SK-N-SH treated with all-trans-retinoic acid at 6 μM for 48 hours (cell line): ENCODE data around the gene CHRNA4.

Experiments used
- ATAC-seq: fragments of 200-7000 bp; cut with Tn5 transposase; 3 replicates; pipeline ENCODE4 v1.9.1; 2020; ENCODE audit warnings: mild to moderate bottlenecking, moderate library complexity
- ARNTL ChIP-seq: fragments of 450-650 bp; formaldehyde crosslinking; IDR thresholded peaks from 2 replicates; pipeline ENCODE4 v1.5.0; 2020; ENCODE audit warnings: low read depth, mild to moderate bottlenecking, moderate library complexity, borderline replicate concordance
- BACH2 ChIP-seq: fragments of 250-450 bp; sonication (Bioruptor Pico); IDR thresholded peaks from 2 replicates; pipeline ENCODE4 v1.9.0; 2021; ENCODE audit warnings: mild to moderate bottlenecking, borderline replicate concordance
- CSDC2 ChIP-seq: fragments of 250-450 bp; sonication (Bioruptor Pico); IDR thresholded peaks from 2 replicates; pipeline ENCODE4 v1.5.0; 2020; ENCODE audit warnings: mild to moderate bottlenecking, moderate library complexity
- ESRRG ChIP-seq: fragments of 250-450 bp; sonication (Bioruptor Pico); IDR thresholded peaks from 2 replicates; pipeline ENCODE4 v1.6.1; 2021; ENCODE audit warnings: mild to moderate bottlenecking
- GLIS3 ChIP-seq: fragments of 250-450 bp; sonication (Bioruptor Pico); IDR thresholded peaks from 2 replicates; pipeline ENCODE4 v1.5.0; 2020; ENCODE audit warnings: mild to moderate bottlenecking, moderate library complexity
- ISL1 ChIP-seq: fragments of 250-450 bp; sonication (Bioruptor Pico); IDR thresholded peaks from 2 replicates; pipeline ENCODE4 v2.1.2; 2022; ENCODE audit warnings: mild to moderate bottlenecking, moderate library complexity
- PPARA ChIP-seq: fragments of 250-450 bp; sonication (Bioruptor Pico); IDR thresholded peaks from 2 replicates; pipeline ENCODE4 v1.5.0; 2020; ENCODE audit warnings: mild to moderate bottlenecking, borderline replicate concordance
- SNAI2 ChIP-seq: fragments of 250-450 bp; sonication (Bioruptor Pico); IDR thresholded peaks from 2 replicates; pipeline ENCODE4 v1.5.0; 2020; ENCODE audit warnings: mild to moderate bottlenecking, moderate library complexity
- TCF4 ChIP-seq: fragments of 250-450 bp; sonication (Bioruptor Pico); IDR thresholded peaks from 2 replicates; pipeline ENCODE4 v1.8.0; 2021; ENCODE audit warnings: mild to moderate bottlenecking, moderate library complexity, borderline replicate concordance
- TOX ChIP-seq: fragments of 250-450 bp; sonication (Bioruptor Pico); IDR thresholded peaks from 2 replicates; pipeline ENCODE4 v1.8.0; 2021; ENCODE audit warnings: mild to moderate bottlenecking, moderate library complexity, borderline replicate concordance
- ZC3H10 ChIP-seq: fragments of 250-450 bp; sonication (Bioruptor Pico); IDR thresholded peaks from 2 replicates; pipeline ENCODE4 v1.5.1; 2021; ENCODE audit warnings: mild to moderate bottlenecking, moderate library complexity
- ZFP3 ChIP-seq: fragments of 250-450 bp; sonication (Bioruptor Pico); IDR thresholded peaks from 2 replicates; pipeline ENCODE4 v1.5.0; 2020; ENCODE audit warnings: mild to moderate bottlenecking, moderate library complexity
- ZFP30 ChIP-seq: fragments of 450-650 bp; formaldehyde crosslinking; IDR thresholded peaks from 2 replicates; pipeline ENCODE4 v1.5.0; 2022; ENCODE audit warnings: mild to moderate bottlenecking, moderate library complexity
- ZNF565 ChIP-seq: fragments of 450-650 bp; formaldehyde crosslinking; conservative IDR thresholded peaks from 2 replicates; pipeline ENCODE4 v1.5.0; 2020; ENCODE audit warnings: low read depth, mild to moderate bottlenecking, moderate library complexity
- ZNF70 ChIP-seq: fragments of 450-650 bp; formaldehyde crosslinking; IDR thresholded peaks from 2 replicates; pipeline ENCODE4 v1.5.0; 2020; ENCODE audit warnings: mild to moderate bottlenecking, moderate library complexity
- ZNF8 ChIP-seq: fragments of 450-650 bp; formaldehyde crosslinking; IDR thresholded peaks from 2 replicates; pipeline ENCODE4 v1.5.0; 2020; ENCODE audit warnings: mild to moderate bottlenecking, moderate library complexity
- TF ChIP-seq, protein P1 (sequence below): fragments of 250-450 bp; sonication (Bioruptor Pico); IDR thresholded peaks from 2 replicates; pipeline ENCODE4 v1.5.1; 2021; ENCODE audit warnings: mild to moderate bottlenecking, moderate library complexity
- TF ChIP-seq, protein P2 (sequence below): fragments of 250-450 bp; sonication (Bioruptor Pico); IDR thresholded peaks from 2 replicates; pipeline ENCODE4 v1.5.1; 2020; ENCODE audit warnings: low read depth, mild to moderate bottlenecking, moderate library complexity
- TF ChIP-seq, protein P3 (sequence below): fragments of 250-450 bp; sonication (Bioruptor Pico); IDR thresholded peaks from 2 replicates; pipeline ENCODE4 v1.8.0; 2020; ENCODE audit warnings: mild to moderate bottlenecking, moderate library complexity, borderline replicate concordance
- TF ChIP-seq, protein P4 (sequence below): fragments of 250-450 bp; sonication (Bioruptor Pico); IDR thresholded peaks from 2 replicates; pipeline ENCODE4 v1.5.0; 2020; ENCODE audit warnings: mild to moderate bottlenecking, moderate library complexity

The CHRNA4 gene

DNA sequence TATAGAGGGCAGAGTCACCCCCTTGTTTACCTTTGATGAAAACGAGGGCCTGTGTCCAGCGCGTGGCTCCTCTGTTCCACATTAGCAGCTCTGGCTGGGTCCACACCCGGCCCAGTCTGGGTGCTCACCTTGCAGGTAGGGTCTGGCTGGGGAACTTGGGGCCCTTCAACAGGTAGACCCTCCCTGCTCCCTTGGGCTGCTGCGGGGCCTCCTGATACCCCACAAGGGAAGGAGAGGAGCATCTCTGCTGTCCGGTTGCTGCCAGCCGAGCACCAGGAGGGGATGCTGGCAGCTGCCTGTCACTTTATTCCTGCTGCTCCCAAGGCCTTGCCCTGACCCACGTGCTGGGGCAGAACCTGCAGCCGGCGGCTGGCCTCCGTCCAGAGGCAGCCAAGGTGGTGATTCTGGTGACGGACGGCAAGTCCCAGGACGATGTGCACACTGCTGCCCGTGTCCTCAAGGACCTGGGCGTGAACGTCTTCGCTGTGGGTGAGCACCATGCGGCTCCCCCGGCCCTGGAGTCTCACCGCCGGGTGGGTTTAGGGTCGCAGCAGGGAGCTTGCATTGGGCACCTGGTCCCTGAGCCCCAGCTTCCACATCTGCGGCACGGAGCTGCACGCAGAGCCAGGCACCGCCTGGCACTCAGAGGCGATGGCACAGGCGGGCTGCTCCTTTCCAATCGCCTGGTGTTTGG, 52.8 kb downstream of the CHRNA4 start (continued):
- TF ChIP-seq, protein P1, sequence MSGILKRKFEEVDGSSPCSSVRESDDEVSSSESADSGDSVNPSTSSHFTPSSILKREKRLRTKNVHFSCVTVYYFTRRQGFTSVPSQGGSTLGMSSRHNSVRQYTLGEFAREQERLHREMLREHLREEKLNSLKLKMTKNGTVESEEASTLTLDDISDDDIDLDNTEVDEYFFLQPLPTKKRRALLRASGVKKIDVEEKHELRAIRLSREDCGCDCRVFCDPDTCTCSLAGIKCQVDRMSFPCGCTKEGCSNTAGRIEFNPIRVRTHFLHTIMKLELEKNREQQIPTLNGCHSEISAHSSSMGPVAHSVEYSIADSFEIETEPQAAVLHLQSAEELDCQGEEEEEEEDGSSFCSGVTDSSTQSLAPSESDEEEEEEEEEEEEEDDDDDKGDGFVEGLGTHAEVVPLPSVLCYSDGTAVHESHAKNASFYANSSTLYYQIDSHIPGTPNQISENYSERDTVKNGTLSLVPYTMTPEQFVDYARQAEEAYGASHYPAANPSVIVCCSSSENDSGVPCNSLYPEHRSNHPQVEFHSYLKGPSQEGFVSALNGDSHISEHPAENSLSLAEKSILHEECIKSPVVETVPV (CRISPR knock-in tag) = no peak
- TF ChIP-seq ZC3H10 (CRISPR knock-in tag) (no peak), CSDC2 (no peak), ZFP30 (CRISPR knock-in tag) (no peak), ZNF565 (CRISPR knock-in tag) (no peak), BACH2 (CRISPR knock-in tag) (no peak), ZNF70 (CRISPR knock-in tag) (no peak), PPARA (CRISPR knock-in tag) (no peak), ARNTL (CRISPR knock-in tag) (no peak), ESRRG (no peak)

DNA sequence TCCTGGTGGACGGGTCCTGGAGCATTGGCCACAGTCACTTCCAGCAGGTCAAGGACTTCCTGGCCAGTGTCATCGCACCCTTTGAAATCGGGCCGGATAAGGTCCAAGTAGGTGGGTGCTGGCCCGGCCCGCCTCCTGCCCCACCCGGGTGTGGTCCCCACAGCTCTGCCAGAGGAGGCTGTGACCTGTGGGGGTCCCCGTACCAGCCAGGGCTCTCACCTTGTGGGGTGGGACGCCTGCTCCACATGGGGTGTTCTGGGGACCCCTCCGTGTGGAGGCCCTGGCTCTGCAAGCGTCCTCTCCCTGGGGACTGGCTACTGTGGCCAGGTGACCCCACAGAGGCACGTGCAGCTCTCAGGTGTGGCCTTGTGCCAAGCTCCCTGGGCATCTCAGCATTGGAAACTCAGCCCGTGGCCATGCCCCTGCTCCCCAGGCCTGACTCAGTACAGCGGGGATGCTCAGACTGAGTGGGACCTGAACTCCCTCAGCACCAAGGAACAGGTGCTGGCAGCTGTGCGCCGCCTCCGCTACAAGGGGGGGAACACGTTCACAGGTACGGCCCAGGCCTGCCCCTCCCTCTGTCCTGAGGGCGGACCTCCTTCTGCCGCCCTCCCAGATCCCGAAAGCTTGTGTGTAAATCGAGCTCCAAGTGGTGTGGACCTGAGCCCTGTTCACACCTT, 53.5 kb downstream of the CHRNA4 start:
- ATAC-seq = no peak
- TF ChIP-seq ISL1 (no peak), TCF4 (CRISPR knock-in tag) (no peak), GLIS3 (CRISPR knock-in tag) (no peak), TOX (CRISPR knock-in tag) (no peak), ZNF565 (CRISPR knock-in tag) (no peak), ZNF70 (CRISPR knock-in tag) (no peak), ZFP30 (CRISPR knock-in tag) (no peak), BACH2 (CRISPR knock-in tag) (no peak), ESRRG (no peak), SNAI2 (CRISPR knock-in tag) (no peak), CSDC2 (no peak), ZFP3 (CRISPR knock-in tag) (no peak), ZNF8 (CRISPR knock-in tag) (no peak)
- TF ChIP-seq, protein P2, sequence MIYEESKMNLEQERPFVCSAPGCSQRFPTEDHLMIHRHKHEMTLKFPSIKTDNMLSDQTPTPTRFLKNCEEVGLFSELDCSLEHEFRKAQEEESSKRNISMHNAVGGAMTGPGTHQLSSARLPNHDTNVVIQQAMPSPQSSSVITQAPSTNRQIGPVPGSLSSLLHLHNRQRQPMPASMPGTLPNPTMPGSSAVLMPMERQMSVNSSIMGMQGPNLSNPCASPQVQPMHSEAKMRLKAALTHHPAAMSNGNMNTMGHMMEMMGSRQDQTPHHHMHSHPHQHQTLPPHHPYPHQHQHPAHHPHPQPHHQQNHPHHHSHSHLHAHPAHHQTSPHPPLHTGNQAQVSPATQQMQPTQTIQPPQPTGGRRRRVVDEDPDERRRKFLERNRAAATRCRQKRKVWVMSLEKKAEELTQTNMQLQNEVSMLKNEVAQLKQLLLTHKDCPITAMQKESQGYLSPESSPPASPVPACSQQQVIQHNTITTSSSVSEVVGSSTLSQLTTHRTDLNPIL (CRISPR knock-in tag) = no peak
- TF ChIP-seq, protein P3, sequence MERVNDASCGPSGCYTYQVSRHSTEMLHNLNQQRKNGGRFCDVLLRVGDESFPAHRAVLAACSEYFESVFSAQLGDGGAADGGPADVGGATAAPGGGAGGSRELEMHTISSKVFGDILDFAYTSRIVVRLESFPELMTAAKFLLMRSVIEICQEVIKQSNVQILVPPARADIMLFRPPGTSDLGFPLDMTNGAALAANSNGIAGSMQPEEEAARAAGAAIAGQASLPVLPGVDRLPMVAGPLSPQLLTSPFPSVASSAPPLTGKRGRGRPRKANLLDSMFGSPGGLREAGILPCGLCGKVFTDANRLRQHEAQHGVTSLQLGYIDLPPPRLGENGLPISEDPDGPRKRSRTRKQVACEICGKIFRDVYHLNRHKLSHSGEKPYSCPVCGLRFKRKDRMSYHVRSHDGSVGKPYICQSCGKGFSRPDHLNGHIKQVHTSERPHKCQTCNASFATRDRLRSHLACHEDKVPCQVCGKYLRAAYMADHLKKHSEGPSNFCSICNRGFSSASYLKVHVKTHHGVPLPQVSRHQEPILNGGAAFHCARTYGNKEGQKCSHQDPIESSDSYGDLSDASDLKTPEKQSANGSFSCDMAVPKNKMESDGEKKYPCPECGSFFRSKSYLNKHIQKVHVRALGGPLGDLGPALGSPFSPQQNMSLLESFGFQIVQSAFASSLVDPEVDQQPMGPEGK (CRISPR knock-in tag) = no peak
- TF ChIP-seq, protein P4, sequence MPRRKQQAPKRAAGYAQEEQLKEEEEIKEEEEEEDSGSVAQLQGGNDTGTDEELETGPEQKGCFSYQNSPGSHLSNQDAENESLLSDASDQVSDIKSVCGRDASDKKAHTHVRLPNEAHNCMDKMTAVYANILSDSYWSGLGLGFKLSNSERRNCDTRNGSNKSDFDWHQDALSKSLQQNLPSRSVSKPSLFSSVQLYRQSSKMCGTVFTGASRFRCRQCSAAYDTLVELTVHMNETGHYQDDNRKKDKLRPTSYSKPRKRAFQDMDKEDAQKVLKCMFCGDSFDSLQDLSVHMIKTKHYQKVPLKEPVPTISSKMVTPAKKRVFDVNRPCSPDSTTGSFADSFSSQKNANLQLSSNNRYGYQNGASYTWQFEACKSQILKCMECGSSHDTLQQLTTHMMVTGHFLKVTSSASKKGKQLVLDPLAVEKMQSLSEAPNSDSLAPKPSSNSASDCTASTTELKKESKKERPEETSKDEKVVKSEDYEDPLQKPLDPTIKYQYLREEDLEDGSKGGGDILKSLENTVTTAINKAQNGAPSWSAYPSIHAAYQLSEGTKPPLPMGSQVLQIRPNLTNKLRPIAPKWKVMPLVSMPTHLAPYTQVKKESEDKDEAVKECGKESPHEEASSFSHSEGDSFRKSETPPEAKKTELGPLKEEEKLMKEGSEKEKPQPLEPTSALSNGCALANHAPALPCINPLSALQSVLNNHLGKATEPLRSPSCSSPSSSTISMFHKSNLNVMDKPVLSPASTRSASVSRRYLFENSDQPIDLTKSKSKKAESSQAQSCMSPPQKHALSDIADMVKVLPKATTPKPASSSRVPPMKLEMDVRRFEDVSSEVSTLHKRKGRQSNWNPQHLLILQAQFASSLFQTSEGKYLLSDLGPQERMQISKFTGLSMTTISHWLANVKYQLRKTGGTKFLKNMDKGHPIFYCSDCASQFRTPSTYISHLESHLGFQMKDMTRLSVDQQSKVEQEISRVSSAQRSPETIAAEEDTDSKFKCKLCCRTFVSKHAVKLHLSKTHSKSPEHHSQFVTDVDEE (CRISPR knock-in tag) = no peak
- TF ChIP-seq, protein P1 (CRISPR knock-in tag) = no peak
- TF ChIP-seq, all 23 proteins: peak for 0
